WTC11 (cell line): Measurements from ENCODE around the gene CNTNAP5. TPM values are rescaled to one million over a fixed set of nuclear protein-coding genes. Genes with fewer than 3 reads are reported as not detected.
A peak's percentile ranks its signal among the peaks of the same experiment; 100 is the strongest.
"Not testable (repeated sequence)": the region's sequence is repeated elsewhere in the genome, so short reads cannot be mapped to it uniquely, and the experiment has no call there.

Experiments used
- ATAC-seq: fragments of 200-7000 bp; cut with Tn5 transposase; 2 replicates; pipeline ENCODE4 v1.10.0; 2021; ENCODE audit warnings: mild to moderate bottlenecking, moderate library complexity
- CTCF ChIA-PET: fragments of 300-600 bp; sonication (Branson Sonifier 250); formaldehyde crosslinking; loops from one replicate; lab custom pipeline; 2021; ENCODE audit warnings: antibody characterized with exemption; lab: Charles Lee
- POLR2A ChIA-PET: fragments of 350-600 bp; sonication (Branson Sonifier 250); formaldehyde crosslinking; loops from one replicate; lab custom pipeline; 2021; ENCODE audit warnings: antibody characterized with exemption; lab: Charles Lee
- DNase-seq: peaks from one replicate; pipeline ENCODE4 v3.0.0; 2021; ENCODE audit warnings: low spot score
- H3K27ac Mint-ChIP-seq: 2 replicates; pipeline ENCODE4 v1.8.0; 2021; ENCODE audit warnings: mixed read lengths
- H3K27me3 Mint-ChIP-seq: 2 replicates; pipeline ENCODE4 v1.8.0; 2021; ENCODE audit warnings: low read depth, mild to moderate bottlenecking, moderate library complexity, mixed read lengths
- H3K36me3 Mint-ChIP-seq: 2 replicates; pipeline ENCODE4 v1.8.0; 2021; ENCODE audit warnings: mixed read lengths
- H3K4me1 Mint-ChIP-seq: 2 replicates; pipeline ENCODE4 v1.8.0; 2022; ENCODE audit warnings: mixed read lengths
- H3K4me3 Mint-ChIP-seq: 2 replicates; pipeline ENCODE4 v1.8.0; 2021; ENCODE audit warnings: mild to moderate bottlenecking, moderate library complexity, mixed read lengths
- H3K9me3 Mint-ChIP-seq: 2 replicates; pipeline ENCODE4 v1.8.0; 2021; ENCODE audit warnings: mixed read lengths
- IRF2 ChIP-seq: sonication (generic); formaldehyde crosslinking; IDR thresholded peaks from 2 replicates; pipeline ENCODE4 v1.8.0; 2022; ENCODE audit warnings: low read depth, missing genetic modification reagents, borderline replicate concordance
- JUN ChIP-seq: sonication (generic); formaldehyde crosslinking; IDR thresholded peaks from 2 replicates; pipeline ENCODE4 v1.8.0; 2023; ENCODE audit warnings: mild to moderate bottlenecking, missing genetic modification reagents
- MYBL2 ChIP-seq: sonication (generic); formaldehyde crosslinking; IDR thresholded peaks from 2 replicates; pipeline ENCODE4 v1.8.1; 2023; ENCODE audit warnings: mild to moderate bottlenecking, moderate library complexity, missing genetic modification reagents
- NFATC4 ChIP-seq: fragments of 250-450 bp; sonication (Bioruptor Pico); IDR thresholded peaks from 2 replicates; pipeline ENCODE4 v1.9.0; 2021; ENCODE audit warnings: mild to moderate bottlenecking
- NFE2L1 ChIP-seq: sonication (generic); formaldehyde crosslinking; IDR thresholded peaks from 2 replicates; pipeline ENCODE4 v1.8.1; 2023; ENCODE audit warnings: missing genetic modification reagents
- NR2C2 ChIP-seq: sonication (generic); formaldehyde crosslinking; IDR thresholded peaks from 2 replicates; pipeline ENCODE4 v1.8.0; 2022; ENCODE audit warnings: mild to moderate bottlenecking, missing genetic modification reagents
- SMAD4 ChIP-seq: sonication (generic); formaldehyde crosslinking; IDR thresholded peaks from 2 replicates; pipeline ENCODE4 v1.8.0; 2022; ENCODE audit warnings: mild to moderate bottlenecking, missing genetic modification reagents
- ZNF416 ChIP-seq: fragments of 250-450 bp; sonication (Bioruptor Pico); IDR thresholded peaks from 2 replicates; pipeline ENCODE4 v1.9.0; 2021; ENCODE audit warnings: mild to moderate bottlenecking, inconsistent platforms
- total RNA-seq: library from RNA; stranded (reverse); gene quantifications from 3 replicates; pipeline ENCODE4 v1.2.3, GENCODE V29; 2021
- TF ChIP-seq, protein P1 (sequence below): sonication (generic); formaldehyde crosslinking; IDR thresholded peaks from 2 replicates; pipeline ENCODE4 v1.8.1; 2023; ENCODE audit warnings: mild to moderate bottlenecking, missing genetic modification reagents, moderate library complexity
- TF ChIP-seq, protein P2 (sequence below): fragments of 250-450 bp; sonication (Bioruptor Pico); IDR thresholded peaks from 2 replicates; pipeline ENCODE4 v2.1.2; 2022; ENCODE audit warnings: mild to moderate bottlenecking, moderate library complexity
- TF ChIP-seq, protein P3 (sequence below): sonication (generic); formaldehyde crosslinking; IDR thresholded peaks from 2 replicates; pipeline ENCODE4 v1.8.1; 2022; ENCODE audit warnings: low read depth, missing genetic modification reagents, borderline replicate concordance
- TF ChIP-seq, protein P4 (sequence below): sonication (generic); formaldehyde crosslinking; conservative IDR thresholded peaks from 2 replicates; pipeline ENCODE4 v1.8.1; 2022; ENCODE audit warnings: mild to moderate bottlenecking, missing genetic modification reagents
- TF ChIP-seq, protein P5 (sequence below): sonication (generic); formaldehyde crosslinking; IDR thresholded peaks from 2 replicates; pipeline ENCODE4 v1.8.1; 2023; ENCODE audit warnings: mild to moderate bottlenecking, missing genetic modification reagents, borderline replicate concordance
- TF ChIP-seq, protein P6 (sequence below): sonication (generic); formaldehyde crosslinking; IDR thresholded peaks from 2 replicates; pipeline ENCODE4 v1.8.0; 2022; ENCODE audit warnings: mild to moderate bottlenecking, missing genetic modification reagents
- TF ChIP-seq, protein P7 (sequence below): sonication (generic); formaldehyde crosslinking; IDR thresholded peaks from 2 replicates; pipeline ENCODE4 v1.8.0; 2022; ENCODE audit warnings: missing genetic modification reagents

The CNTNAP5 gene
- total RNA-seq, 1 experiment from 2014 or later = 0.22 TPM

DNA sequence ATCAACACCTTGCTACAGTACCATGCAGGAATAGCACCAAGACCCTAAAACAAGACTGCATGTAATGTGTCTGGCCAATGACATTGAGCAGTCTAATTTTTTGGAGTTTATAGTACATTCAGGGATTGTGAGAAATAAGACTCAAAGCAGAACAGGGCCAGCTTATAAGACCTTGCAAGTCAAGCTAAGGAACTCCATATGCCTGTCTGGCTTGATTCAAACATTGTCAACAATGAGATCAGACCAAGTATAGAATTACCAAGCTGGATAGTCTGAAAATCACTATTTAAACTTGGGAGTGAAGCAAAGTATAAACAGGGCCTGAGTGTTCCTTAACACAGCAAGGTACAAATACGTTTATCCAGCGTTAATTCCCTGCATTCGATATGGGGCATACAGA is 370.9 kb downstream of the CNTNAP5 start (continued):
- TF ChIP-seq, protein P1, sequence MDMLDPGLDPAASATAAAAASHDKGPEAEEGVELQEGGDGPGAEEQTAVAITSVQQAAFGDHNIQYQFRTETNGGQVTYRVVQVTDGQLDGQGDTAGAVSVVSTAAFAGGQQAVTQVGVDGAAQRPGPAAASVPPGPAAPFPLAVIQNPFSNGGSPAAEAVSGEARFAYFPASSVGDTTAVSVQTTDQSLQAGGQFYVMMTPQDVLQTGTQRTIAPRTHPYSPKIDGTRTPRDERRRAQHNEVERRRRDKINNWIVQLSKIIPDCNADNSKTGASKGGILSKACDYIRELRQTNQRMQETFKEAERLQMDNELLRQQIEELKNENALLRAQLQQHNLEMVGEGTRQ (CRISPR knock-in tag) = no peak
- no peak for TF ChIP-seq MYBL2 (CRISPR knock-in tag)
- TF ChIP-seq, protein P2, sequence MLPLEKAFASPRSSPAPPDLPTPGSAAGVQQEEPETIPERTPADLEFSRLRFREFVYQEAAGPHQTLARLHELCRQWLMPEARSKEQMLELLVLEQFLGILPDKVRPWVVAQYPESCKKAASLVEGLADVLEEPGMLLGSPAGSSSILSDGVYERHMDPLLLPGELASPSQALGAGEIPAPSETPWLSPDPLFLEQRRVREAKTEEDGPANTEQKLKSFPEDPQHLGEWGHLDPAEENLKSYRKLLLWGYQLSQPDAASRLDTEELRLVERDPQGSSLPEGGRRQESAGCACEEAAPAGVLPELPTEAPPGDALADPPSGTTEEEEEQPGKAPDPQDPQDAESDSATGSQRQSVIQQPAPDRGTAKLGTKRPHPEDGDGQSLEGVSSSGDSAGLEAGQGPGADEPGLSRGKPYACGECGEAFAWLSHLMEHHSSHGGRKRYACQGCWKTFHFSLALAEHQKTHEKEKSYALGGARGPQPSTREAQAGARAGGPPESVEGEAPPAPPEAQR (CRISPR knock-in tag) = no peak

DNA sequence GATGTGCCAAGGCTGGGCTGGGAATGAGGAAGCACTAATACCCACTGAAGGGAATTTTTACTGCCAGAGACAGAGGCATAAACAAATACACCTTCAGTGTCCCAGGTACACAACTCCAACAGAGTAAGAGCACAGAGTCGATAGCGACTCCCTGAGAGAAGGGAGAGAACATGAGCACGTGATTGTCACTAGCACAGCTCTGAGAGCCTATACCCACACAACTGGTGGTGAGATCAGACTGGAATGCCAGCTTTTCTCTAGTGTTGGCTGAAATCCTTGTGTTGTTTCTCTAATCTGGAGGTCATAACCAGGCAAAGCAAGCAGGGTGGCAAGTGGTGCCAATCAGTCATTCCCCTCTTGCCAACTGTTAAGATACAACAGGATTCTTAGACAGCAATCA is 377.2 kb downstream of the CNTNAP5 start:
- no peak overlapping the region for H3K4me3 Mint-ChIP-seq
- ChIA-PET CTCF (no interaction called here), POLR2A (no interaction called here)
- DNase-seq (no peak), ATAC-seq (no peak)
- no peaks in the 10 kb centered on the region for H3K27me3 Mint-ChIP-seq
- H3K9me3 Mint-ChIP-seq = peaks cover 1% of the 10 kb centered on the region; the same call in 1 of the 2 replicates
- H3K4me1 Mint-ChIP-seq = peaks cover 8% of the 10 kb centered on the region
- TF ChIP-seq, protein P3, sequence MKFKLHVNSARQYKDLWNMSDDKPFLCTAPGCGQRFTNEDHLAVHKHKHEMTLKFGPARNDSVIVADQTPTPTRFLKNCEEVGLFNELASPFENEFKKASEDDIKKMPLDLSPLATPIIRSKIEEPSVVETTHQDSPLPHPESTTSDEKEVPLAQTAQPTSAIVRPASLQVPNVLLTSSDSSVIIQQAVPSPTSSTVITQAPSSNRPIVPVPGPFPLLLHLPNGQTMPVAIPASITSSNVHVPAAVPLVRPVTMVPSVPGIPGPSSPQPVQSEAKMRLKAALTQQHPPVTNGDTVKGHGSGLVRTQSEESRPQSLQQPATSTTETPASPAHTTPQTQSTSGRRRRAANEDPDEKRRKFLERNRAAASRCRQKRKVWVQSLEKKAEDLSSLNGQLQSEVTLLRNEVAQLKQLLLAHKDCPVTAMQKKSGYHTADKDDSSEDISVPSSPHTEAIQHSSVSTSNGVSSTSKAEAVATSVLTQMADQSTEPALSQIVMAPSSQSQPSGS (CRISPR knock-in tag) = no peak
- TF ChIP-seq JUN (CRISPR knock-in tag) (no peak), ZNF416 (CRISPR knock-in tag) (no peak)
- TF ChIP-seq, protein P4, sequence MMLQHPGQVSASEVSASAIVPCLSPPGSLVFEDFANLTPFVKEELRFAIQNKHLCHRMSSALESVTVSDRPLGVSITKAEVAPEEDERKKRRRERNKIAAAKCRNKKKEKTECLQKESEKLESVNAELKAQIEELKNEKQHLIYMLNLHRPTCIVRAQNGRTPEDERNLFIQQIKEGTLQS (CRISPR knock-in tag) = no peak
- no peak overlapping the region for H3K27ac Mint-ChIP-seq
- H3K36me3 Mint-ChIP-seq = no peaks in the 10 kb centered on the region

DNA sequence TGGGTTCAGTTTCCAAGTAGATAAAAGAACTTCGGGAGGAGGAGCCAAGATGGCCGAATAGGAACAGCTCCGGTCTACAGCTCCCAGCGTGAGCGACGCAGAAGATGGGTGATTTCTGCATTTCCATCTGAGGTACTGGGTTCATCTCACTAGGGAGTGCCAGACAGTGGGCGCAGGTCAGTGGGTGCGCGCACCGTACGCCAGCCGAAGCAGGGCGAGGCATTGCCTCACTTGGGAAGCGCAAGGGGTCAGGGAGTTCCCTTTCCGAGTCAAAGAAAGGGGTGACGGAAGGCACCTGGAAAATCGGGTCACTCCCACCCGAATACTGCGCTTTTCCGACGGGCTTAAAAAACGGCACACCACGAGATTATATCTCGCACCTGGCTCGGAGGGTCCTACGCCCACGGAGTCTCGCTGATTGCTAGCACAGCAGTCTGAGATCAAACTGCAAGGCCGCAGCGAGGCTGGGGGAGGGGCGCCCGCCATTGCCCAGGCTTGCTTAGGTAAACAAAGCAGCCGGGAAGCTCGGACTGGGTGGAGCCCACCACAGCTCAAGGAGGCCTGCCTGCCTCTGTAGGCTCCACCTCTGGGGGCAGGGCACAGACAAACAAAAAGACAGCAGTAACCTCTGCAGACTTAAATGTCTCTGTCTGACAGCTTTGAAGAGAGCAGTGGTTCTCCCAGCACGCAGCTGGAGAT is 382.9 kb downstream of the CNTNAP5 start:
- H3K36me3 Mint-ChIP-seq, POLR2A ChIA-PET, DNase-seq, H3K9me3 Mint-ChIP-seq, H3K27me3 Mint-ChIP-seq, ATAC-seq, CTCF ChIA-PET: not testable (repeated sequence)
- peak overlapping the region; percentile 31 for H3K27ac Mint-ChIP-seq
- peaks cover 15% of the 10 kb centered on the region for H3K4me1 Mint-ChIP-seq
- H3K4me3 Mint-ChIP-seq = peak overlapping the region; percentile 49

DNA sequence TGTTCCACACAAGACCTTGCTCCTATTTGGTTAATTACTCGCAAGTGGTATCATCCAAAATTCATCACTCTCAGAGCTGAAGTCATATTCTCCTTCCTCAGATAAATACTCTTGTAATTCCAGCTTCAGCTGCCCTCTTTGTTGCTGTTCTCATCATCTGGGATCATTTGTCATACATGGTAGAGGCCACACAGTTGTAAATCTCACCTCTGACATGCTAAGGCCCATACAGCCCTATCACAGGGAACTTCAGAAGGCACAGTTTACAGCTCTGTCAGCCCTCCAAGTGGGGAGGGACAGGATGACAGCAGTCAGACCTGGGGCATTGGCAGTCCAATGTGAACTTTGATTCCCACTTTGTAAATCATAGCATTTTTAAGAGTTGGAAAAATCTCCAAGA is 399.0 kb downstream of the CNTNAP5 start:
- H3K4me3 Mint-ChIP-seq = no peak overlapping the region
- no peaks in the 10 kb centered on the region; the same call in 1 of the 2 replicates for H3K36me3 Mint-ChIP-seq
- H3K27ac Mint-ChIP-seq = no peak overlapping the region
- ATAC-seq (no peak), DNase-seq (no peak)
- ChIA-PET POLR2A (interaction anchor here (0.6 kb wide), 1 partner anchor 23 kb away, joined by 6 read pairs; no protein-coding TSS in a partner anchor), CTCF (no interaction called here)
- H3K9me3 Mint-ChIP-seq = peaks cover 3% of the 10 kb centered on the region; the same call in 1 of the 2 replicates
- H3K4me1 Mint-ChIP-seq = peaks cover 19% of the 10 kb centered on the region
- H3K27me3 Mint-ChIP-seq = no peaks in the 10 kb centered on the region
- TF ChIP-seq, protein P5, sequence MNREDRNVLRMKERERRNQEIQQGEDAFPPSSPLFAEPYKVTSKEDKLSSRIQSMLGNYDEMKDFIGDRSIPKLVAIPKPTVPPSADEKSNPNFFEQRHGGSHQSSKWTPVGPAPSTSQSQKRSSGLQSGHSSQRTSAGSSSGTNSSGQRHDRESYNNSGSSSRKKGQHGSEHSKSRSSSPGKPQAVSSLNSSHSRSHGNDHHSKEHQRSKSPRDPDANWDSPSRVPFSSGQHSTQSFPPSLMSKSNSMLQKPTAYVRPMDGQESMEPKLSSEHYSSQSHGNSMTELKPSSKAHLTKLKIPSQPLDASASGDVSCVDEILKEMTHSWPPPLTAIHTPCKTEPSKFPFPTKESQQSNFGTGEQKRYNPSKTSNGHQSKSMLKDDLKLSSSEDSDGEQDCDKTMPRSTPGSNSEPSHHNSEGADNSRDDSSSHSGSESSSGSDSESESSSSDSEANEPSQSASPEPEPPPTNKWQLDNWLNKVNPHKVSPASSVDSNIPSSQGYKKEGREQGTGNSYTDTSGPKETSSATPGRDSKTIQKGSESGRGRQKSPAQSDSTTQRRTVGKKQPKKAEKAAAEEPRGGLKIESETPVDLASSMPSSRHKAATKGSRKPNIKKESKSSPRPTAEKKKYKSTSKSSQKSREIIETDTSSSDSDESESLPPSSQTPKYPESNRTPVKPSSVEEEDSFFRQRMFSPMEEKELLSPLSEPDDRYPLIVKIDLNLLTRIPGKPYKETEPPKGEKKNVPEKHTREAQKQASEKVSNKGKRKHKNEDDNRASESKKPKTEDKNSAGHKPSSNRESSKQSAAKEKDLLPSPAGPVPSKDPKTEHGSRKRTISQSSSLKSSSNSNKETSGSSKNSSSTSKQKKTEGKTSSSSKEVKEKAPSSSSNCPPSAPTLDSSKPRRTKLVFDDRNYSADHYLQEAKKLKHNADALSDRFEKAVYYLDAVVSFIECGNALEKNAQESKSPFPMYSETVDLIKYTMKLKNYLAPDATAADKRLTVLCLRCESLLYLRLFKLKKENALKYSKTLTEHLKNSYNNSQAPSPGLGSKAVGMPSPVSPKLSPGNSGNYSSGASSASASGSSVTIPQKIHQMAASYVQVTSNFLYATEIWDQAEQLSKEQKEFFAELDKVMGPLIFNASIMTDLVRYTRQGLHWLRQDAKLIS (CRISPR knock-in tag) = no peak
- no peak for TF ChIP-seq NR2C2 (CRISPR knock-in tag)
- TF ChIP-seq, protein P6, sequence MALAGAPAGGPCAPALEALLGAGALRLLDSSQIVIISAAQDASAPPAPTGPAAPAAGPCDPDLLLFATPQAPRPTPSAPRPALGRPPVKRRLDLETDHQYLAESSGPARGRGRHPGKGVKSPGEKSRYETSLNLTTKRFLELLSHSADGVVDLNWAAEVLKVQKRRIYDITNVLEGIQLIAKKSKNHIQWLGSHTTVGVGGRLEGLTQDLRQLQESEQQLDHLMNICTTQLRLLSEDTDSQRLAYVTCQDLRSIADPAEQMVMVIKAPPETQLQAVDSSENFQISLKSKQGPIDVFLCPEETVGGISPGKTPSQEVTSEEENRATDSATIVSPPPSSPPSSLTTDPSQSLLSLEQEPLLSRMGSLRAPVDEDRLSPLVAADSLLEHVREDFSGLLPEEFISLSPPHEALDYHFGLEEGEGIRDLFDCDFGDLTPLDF (CRISPR knock-in tag) = no peak
- TF ChIP-seq IRF2 (CRISPR knock-in tag) = no peak
- TF ChIP-seq SMAD4 (CRISPR knock-in tag) = no peak
- TF ChIP-seq NFE2L1 (CRISPR knock-in tag) = no peak
- TF ChIP-seq NFATC4 (CRISPR knock-in tag) = no peak
- TF ChIP-seq, protein P7, sequence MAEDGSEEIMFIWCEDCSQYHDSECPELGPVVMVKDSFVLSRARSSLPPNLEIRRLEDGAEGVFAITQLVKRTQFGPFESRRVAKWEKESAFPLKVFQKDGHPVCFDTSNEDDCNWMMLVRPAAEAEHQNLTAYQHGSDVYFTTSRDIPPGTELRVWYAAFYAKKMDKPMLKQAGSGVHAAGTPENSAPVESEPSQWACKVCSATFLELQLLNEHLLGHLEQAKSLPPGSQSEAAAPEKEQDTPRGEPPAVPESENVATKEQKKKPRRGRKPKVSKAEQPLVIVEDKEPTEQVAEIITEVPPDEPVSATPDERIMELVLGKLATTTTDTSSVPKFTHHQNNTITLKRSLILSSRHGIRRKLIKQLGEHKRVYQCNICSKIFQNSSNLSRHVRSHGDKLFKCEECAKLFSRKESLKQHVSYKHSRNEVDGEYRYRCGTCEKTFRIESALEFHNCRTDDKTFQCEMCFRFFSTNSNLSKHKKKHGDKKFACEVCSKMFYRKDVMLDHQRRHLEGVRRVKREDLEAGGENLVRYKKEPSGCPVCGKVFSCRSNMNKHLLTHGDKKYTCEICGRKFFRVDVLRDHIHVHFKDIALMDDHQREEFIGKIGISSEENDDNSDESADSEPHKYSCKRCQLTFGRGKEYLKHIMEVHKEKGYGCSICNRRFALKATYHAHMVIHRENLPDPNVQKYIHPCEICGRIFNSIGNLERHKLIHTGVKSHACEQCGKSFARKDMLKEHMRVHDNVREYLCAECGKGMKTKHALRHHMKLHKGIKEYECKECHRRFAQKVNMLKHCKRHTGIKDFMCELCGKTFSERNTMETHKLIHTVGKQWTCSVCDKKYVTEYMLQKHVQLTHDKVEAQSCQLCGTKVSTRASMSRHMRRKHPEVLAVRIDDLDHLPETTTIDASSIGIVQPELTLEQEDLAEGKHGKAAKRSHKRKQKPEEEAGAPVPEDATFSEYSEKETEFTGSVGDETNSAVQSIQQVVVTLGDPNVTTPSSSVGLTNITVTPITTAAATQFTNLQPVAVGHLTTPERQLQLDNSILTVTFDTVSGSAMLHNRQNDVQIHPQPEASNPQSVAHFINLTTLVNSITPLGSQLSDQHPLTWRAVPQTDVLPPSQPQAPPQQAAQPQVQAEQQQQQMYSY (CRISPR knock-in tag) = no peak
